HK-2 (cell line): ENCODE results near the gene RPL31.
"Not testable (repeated sequence)": the region's sequence is repeated elsewhere in the genome, so short reads cannot be mapped to it uniquely, and the experiment has no call there.

Experiments used
- DNase-seq: peaks from one replicate; pipeline ENCODE4 v3.0.0-alpha.2; 2018; ENCODE audit not compliant: unreplicated experiment

Gene RPL31

DNA sequence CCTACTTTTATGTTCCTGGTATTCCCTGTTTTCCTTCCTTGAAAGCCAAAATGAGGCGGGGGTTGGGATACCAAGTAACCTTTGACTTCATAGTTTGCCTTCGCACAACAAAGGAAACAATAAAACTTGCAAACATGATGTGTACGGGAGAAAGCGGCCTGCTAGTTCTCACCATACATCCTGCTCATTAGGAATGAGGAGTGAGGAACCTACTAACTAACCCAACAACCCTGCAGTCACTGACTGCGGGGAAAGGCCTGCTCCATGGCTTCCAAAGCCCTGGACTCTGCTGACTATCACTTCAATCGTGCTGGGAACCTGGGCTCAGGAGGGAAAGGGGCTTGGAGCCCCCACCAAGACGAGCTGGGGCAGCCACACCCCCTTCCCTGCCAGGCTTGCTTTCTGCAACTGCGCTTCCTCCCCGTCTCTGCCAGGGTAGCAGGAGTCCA, 24.2 kb downstream of the RPL31 start:
- no peak for DNase-seq

DNA sequence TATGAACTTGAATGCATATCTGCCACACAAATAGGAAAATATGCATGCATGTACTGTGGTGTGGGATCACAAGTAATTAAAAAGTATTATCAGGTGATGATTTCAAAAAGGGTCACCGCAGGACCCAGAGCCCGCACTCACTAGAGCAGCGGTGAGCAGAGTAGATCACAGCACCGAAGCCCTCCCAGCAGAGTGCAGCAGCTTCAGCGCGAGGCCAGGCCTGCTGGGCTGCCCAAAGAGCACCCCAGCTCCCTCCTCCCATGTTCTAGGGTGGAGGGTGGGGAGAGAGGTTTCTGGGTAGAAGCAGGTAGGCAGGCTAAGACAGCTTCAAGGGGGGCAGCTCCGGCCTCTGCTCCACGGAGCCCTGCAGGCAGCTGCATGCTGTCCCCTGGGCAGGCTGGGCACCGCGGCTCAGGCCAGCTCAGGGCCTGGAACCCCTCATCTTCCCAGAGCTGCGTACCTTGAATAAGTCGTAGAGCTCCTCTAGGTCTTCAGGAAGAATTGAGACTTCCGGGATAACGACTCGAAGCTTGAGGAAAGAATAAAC, 24.9 kb downstream of the RPL31 start:
- no peak for DNase-seq

DNA sequence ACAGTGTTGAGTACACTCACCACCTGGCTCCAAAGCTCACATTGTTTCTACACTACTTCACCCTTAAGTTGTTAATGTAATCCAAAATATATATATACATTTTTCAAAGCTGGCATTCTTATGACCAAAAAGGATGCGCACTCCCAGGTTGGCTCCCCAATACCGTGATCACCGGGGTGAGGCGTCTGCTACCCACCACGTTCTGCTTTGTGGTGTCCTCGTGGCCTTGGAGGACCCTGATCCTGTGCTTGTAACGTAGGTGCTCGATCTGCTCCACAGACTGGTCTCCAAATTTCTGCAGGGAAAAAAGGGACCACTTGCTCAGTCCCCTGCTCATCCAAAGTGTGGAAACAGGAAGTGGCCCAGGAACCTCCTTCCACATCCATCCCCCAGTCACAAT, 25.8 kb downstream of the RPL31 start:
- DNase-seq = no peak

DNA sequence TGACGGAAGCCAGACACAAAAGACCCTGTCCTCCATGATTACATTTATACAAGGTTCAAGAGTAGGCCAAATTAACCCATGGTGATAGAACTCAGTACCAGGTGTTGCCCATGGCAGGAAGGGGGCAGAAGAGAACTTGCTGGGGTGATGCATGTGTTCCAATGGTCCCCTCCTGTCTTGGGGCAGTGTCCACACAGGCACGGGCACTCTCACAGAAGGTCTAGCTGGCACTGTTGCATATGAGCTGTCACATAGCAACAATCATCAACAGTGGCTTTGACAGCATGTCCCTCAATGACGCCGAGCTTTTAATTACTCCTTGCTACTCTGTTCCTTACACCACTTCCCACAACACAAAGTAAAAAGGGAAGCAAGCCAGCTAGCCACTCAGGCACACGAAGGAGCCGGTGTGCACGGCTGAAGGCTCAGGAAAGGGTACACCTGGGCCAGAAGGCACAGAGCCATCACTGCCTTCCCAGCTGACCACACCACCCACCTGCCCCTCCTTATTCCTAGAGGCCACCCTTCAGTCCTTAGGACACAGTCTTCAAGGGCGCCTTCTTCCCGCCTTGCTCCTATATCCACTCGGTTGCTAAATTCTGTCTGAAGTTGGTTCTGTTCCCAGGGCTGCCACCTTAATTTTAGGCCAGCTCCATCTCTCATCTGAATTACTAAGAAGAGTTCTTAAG, 28.9 kb downstream of the RPL31 start:
- no peak for DNase-seq

DNA sequence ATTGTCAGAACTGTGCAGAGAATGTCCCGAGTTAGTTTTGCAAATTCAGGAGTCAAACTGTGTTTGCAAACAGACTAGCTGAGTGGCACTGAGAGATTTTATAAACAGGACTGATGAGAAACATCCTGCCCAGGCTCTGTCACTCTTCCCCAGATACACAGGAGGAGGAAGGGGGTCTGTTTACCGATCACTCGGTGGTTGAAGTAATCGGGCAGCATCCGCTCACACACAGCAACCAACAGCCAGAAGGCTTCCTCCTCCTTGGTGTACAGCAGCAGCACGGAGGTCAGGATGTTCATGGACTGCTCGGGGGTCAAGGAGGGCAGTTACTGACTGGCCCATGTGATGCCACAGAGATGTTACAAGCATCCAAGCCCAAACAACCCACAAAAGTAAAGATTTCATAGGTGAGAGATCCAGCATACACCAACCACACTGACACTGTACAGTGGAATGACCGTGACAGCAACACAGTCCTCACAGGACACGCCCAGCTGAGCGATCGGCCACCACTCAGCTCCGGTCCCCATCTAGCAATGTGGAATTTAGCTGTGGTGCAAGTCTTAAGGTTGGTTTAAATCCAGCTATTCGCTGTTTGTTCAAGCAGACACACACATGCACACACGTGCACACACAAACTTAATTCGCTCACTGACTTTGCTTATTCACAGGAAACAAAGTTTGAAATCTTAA, 30.1 kb downstream of the RPL31 start:
- DNase-seq = no peak

DNA sequence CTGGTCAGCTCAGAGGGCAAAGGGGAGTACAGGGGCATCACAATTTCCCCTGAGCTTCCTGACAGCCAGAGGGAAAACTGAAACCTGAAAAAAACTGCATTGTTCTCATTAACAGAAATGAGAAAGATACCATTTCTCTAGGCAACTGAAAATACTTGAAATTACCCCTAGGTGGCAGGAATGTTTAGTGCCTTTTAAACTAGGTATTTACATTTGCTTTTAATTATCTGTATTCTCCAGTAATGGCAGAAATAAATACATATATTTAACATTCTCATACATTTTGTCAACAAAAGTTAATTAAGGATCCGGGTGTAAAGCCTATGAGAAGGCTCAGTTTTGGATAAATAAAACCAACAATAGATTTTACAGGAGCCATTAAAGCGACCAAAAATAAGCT, 34.5 kb downstream of the RPL31 start:
- no peak for DNase-seq

DNA sequence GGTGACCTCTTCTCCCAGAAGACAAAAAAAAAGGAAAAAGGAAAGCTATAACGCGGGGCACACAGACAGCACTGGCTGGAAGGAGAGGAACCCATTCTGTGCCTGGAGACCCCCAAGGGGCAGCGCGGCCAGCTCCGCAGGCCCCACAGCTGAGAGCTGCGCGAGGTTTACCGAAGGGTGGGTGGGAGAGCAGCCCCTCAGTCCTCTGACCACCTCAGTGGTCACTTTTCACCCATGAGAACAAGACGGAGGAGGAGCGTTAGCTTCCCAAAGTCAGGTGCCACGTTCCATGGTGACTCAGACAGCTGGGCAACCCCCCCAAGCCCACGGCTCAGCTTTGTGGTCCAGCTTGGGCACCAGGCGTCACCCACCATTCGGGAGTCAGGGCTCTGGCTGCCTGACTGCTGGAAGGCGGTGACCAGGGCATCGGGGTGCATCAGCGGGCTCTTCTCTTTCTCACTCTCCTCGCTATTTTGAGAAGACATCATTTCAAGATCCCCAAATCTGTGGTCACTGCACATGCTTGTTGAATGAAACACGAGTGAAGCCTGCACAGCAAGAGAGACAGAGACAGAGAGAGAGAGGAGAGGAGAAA, 35.2 kb downstream of the RPL31 start:
- no peak for DNase-seq

DNA sequence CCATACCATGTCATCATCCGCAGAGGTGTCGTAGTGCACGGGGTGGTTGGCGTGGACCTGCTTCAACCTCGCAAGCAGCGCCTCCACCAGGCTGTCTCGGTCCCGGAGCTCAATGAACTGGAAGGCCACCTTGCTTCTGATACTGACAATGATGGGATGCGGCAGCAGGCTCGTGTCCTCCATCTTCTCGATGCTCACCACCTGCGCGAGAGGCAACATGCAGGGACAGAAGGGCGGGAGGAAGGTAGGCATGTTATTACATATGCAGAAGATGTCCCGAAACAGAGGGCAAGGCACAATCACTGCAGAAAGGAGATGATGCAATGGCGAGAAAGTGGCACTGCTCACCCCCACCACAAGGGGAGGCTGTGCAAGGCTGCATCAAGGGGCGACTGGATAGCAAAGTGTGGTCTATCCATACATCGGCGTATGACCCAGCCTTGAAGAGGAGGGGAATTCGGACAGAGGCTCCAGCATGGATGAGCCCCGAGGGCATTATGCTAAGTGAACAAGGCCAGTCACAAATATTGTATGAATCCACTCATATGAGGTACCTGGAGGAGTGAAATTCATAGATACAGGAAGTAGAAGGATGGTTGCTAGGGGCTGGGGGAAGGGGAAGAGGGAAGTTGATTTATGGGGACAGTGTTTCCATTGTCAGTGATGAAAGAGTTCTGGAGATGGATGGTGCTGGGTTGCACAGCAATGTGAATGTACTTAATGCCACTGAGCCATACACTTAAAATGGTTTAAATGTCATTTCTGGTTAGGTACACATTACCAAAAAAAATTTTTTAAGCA, 36.6 kb downstream of the RPL31 start:
- DNase-seq = peak; percentile 15

DNA sequence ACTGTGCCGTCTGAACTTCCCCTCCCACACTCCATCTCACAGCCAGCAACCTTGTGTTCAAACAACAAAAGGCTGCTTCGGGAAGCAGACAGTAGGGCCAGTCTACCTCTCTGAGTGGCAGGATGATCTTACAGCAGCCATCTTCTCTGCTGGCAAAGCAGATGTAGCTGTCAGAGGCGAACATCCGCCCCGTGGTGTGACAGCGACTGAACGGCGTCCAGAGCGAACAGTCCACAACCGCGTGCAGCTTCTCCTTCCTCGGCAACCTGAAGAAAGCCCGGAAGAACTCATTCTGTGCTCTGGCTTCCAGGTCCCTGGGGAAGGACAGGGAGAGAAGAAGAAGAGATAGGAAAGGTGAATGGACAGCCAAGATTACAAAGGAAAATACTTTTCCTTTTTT, 38.0 kb downstream of the RPL31 start:
- DNase-seq = no peak

DNA sequence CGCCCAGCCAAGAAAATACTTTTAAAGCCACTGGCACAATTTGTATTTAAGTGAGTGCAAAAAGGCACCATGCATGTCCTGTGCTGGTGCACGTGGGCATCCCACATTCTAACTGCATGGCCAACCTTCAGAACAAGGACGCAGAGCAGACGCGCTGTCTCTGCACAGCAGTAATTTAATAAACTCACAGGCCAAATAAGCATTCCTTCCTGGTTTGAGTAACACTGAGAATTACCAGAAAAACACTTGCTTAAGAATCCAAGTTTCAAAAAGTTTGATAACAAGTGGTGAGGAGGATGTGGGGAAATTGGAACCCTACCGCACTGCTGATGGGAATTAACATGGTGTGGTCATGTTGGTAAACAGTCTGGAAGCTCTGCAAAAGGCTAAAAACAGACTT, 38.7 kb downstream of the RPL31 start:
- DNase-seq = no peak

DNA sequence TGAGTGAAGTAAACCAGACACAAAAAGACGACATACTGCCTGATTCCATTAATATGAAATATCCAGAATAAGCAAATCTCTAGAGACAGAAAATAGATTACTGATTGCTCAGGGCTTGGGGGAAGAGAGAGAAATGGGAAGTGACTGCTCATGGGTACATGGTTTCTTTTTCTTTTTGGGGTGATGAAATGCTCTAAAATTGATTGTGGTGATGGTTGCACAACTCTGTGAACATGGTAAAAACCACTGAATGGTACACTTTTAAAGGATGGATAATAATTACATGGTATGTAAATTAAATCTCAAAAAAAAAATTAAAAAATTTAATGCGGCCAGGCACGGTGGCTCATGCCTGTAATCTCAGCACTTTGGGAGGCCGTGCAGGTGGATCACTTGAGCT, 39.3 kb downstream of the RPL31 start:
- DNase-seq = no peak

DNA sequence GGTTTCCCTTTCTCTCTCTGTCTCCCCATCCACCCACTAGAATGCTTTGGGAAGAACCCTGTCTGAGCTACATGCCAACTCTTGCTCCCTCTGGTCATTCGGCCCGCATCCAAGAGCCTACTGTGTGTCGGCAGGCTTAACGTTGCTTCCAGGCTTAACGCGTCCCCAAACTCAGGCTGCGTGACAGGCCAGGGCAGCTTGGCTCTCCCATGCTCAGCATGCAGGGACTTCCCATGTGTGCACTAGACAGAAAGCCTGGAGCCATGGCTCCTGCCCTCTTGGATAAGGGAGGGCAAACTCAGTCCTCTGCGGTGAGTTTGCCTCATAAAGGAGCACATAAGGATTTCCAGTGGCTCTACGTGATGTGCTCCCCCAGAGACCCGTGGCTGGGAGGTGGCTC, 43.2 kb downstream of the RPL31 start:
- no peak for DNase-seq

DNA sequence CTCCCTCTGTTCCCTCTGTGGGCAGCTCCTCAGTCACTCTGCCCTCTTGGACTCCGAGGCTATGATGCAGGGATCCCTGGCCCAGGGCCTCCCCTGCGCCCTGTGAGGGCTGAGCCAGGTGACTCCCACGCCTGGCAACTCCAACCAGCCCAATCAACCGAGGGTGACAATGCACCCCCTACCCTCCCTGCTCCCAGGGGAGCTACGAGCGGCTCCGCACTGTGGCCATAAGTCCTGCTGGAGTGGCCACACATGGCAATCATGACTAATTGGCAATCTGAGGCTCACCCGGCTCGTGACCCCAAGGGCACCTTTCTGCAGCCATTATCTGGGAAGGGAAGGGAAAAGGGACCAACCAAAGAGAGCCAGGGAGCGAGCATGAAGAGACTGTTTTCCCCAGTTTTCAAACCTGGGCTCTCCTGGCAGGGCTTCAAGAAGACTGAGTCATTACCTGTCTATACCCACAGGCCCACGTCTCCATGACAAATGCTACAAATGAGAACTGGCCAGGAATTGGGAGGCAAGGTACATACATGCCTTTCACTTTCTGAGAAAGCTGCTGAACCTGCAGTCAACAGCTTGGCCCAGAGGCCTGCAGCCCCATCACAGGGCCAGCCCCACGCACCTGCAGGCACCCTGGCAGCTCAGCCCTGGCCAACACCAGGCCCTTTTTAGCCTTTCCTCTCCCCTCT, 45.1 kb downstream of the RPL31 start:
- peak; percentile 56 for DNase-seq

DNA sequence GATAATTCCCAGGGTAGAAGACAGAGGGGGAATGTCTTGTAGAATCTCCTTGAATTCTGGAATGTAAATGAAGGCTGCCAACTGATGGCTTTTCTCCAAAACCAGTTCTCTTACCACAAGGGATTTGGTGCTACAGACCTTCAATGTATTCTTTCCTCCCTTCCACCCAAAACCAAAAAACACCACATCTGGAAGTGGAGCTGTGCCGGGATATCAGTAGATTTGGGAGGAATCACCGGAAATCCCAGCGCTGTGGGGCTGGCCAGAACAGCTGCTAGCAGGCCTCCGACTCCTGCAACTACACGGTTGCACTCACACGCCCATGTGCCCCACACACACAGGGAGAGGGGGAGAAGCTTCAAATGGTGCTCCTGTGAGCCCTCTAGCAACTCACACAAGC, 45.7 kb downstream of the RPL31 start:
- no peak for DNase-seq

DNA sequence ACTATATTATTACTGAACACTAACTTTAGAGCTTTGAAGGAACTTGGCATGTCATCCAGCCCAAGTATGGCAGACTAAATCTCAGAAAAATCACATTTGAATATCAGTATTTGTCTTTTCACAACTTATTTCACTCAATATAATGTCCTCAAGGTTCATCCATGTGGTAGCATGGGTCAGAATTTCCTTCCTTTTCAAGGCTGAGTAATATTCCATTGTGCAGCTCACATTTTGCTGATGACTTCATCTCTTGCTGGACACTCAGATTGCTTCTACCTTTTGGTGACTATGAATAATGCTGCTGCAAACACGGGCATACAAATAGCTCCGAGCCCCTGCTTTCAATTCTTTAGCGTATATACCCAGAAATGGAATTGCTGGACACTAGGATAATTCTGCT, 46.7 kb downstream of the RPL31 start:
- DNase-seq = no peak

DNA sequence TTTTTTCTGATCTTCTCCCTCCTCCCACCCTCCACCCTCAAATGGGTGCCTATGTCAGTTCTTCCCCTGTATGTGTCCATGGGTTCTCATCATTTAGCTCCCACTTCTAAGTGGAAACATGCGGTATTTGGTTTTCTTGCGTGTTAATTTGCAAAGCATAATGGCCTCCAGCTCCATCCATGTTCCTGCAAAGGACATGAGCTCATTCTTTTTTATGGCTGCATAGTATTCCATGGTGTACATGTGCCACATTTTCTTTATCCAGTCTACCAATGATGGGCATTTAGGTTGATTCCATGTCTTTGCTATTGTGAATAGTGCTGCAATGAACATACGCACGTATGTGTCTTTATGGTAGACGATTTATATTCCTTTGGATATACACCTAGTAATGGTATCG, 48.8 kb downstream of the RPL31 start:
- not testable (repeated sequence) for DNase-seq

DNA sequence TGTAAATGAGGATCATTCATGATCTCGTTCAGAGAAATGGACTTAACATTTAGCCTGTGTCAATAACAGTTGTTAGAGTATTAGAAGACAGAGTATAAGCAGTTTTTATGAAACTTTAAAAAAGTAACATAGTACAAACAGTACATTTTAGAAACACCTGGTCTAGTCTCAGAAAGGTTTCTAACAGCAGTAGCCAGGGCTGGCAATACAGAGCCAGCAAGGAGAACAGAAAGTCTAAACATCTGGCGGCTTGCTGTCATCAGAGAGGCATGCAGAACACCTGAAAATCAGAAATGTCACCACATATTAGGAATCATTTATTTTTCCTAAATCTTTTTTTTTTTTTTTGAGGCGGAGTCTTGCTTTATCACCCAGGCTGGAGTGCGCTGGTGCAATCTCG, 50.1 kb downstream of the RPL31 start:
- no peak for DNase-seq

DNA sequence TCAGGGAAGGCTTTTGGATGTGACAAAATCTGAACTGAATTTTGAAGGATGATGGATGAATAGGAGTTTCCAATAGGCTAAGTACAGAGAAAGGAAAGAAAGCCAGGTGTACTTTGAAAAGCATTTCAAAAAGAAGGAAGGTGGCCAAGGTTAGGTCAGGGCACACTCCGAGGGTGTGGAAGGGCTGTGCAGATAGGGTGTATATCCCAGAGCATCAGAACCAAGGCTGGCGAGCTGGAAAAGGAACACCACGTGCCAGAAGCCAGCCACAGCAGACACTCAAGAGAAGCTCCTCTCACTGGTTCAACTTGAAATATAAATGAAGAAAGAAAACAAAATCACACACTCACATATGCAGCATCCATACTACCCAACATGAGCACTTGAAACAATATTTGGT, 51.0 kb downstream of the RPL31 start:
- no peak for DNase-seq
